ENCODE data around the gene SCYGR5. TPM values are rescaled to one million over a fixed set of nuclear protein-coding genes. Genes with fewer than 3 reads are reported as not detected.
"Not testable (repeated sequence)": the region's sequence is repeated elsewhere in the genome, so short reads cannot be mapped to it uniquely, and the experiment has no call there.

Gene SCYGR5
- total RNA-seq, 2 experiments from 2014 or later, result not detected

DNA sequence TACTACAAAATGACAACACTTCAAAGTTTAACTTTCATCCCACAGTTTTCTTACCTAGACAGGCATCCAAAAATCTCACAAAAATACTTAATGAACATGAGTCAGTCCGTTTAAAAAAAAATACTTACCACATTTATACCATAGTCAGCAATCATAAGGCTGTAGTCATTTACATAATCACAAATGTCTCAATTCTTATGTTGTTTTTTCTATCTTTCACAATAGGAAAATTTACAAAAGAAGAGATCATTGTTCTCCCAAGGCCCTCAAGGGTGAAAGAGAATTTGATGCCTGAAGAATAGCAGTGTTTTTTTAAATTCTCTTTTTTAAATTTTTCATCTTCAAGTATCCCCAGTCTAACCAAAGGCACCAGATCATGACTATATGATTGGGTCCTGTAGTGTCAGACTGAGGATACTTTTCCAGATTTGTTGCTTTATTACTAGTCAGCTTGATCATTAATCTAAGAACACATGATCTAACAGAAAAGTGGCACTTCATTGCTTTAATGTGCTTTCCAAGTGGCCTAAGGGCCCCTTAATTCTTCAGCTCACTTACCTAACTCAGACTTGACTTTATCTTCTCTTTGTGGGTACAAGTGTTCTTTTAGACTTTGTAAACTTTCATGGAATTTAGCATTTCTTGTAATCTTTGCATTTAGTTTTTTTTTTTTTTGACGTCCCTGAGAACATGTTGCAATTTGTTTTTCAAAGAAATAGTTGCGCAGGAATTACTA lies 4.7 kb downstream of the SCYGR5 start:
- Mint-ChIP-seq H3K27ac (no peak overlapping the region), H3K4me1 (ENCODE audit: low read depth) (no peaks in the 10 kb centered on the region), H3K27me3 (peaks cover 8% of the 10 kb centered on the region), H3K9me3 (no peaks in the 10 kb centered on the region), H3K4me3 (no peak overlapping the region), H3K36me3 (ENCODE audit: low read depth) (no peaks in the 10 kb centered on the region)
- TF ChIP-seq, protein P1, sequence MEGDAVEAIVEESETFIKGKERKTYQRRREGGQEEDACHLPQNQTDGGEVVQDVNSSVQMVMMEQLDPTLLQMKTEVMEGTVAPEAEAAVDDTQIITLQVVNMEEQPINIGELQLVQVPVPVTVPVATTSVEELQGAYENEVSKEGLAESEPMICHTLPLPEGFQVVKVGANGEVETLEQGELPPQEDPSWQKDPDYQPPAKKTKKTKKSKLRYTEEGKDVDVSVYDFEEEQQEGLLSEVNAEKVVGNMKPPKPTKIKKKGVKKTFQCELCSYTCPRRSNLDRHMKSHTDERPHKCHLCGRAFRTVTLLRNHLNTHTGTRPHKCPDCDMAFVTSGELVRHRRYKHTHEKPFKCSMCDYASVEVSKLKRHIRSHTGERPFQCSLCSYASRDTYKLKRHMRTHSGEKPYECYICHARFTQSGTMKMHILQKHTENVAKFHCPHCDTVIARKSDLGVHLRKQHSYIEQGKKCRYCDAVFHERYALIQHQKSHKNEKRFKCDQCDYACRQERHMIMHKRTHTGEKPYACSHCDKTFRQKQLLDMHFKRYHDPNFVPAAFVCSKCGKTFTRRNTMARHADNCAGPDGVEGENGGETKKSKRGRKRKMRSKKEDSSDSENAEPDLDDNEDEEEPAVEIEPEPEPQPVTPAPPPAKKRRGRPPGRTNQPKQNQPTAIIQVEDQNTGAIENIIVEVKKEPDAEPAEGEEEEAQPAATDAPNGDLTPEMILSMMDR (IDR thresholded peaks at IDR 0.05), result no peak
- ChIA-PET POLR2A (no interaction called here), CTCF (interaction anchor here (1.2 kb wide), 1 partner anchor 13 kb away, joined by 6 read pairs; no protein-coding TSS in a partner anchor)
- ATAC-seq (no peak), DNase-seq (no peak)
- intact Hi-C loops (cut with micrococcal nuclease), result no loop called here

GRCh38 chr2:227673620-227674019 lies 7.0 kb downstream of the SCYGR5 start:
- DNase-seq; H3K4me3 Mint-ChIP-seq; intact Hi-C loops (cut with micrococcal nuclease); H3K36me3 Mint-ChIP-seq (ENCODE audit: low read depth); H3K9me3 Mint-ChIP-seq; H3K27me3 Mint-ChIP-seq; POLR2A ChIA-PET; H3K4me1 Mint-ChIP-seq (ENCODE audit: low read depth); ATAC-seq; H3K27ac Mint-ChIP-seq: not testable (repeated sequence)
- CTCF ChIA-PET, result interaction anchor here (0.7 to 1.2 kb wide), 2 partner anchors 92 to 294 kb away, joined by 3 read pairs; no protein-coding TSS in a partner anchor

- no peak for ATAC-seq
- Mint-ChIP-seq H3K9me3 (no peaks in the 10 kb centered on the region), H3K27me3 (peaks cover 6% of the 10 kb centered on the region), H3K4me1 (ENCODE audit: low read depth) (no peaks in the 10 kb centered on the region), H3K27ac (no peak overlapping the region), H3K36me3 (ENCODE audit: low read depth) (no peaks in the 10 kb centered on the region), H3K4me3 (no peak overlapping the region)
- TF ChIP-seq, protein P1 (IDR thresholded peaks at IDR 0.05), result no peak
- DNase-seq, result no peak
- intact Hi-C loops (cut with micrococcal nuclease), result no loop called here
- ChIA-PET CTCF (interaction anchor here (0.7 to 1.2 kb wide), 2 partner anchors 91 to 295 kb away, joined by 3 read pairs; no protein-coding TSS in a partner anchor), POLR2A (no interaction called here)
These were observed 7.9 kb downstream of the SCYGR5 start for GRCh38 chr2:227674485-227674884.

- intact Hi-C loops (cut with micrococcal nuclease), result no loop called here
- CTCF ChIA-PET, result no interaction called here
These were observed 11.3 kb downstream of the SCYGR5 start for GRCh38 chr2:227677928-227678327.

GRCh38 chr2:227684258-227684657 lies 17.7 kb downstream of the SCYGR5 start:
- DNase-seq, result no peak
- POLR2A ChIA-PET, result no interaction called here

More at GRCh38 chr2:227677928-227678327, 11.3 kb downstream of the SCYGR5 start:
- Mint-ChIP-seq H3K36me3 (ENCODE audit: low read depth) (no peaks in the 10 kb centered on the region), H3K27me3 (peaks cover 2% of the 10 kb centered on the region), H3K4me1 (ENCODE audit: low read depth) (no peaks in the 10 kb centered on the region), H3K27ac (no peak overlapping the region), H3K9me3 (no peaks in the 10 kb centered on the region), H3K4me3 (no peak overlapping the region)
- POLR2A ChIA-PET, result no interaction called here
- TF ChIP-seq, protein P1 (IDR thresholded peaks at IDR 0.05), result no peak
- ATAC-seq (no peak), DNase-seq (no peak)

More at GRCh38 chr2:227684258-227684657, 17.7 kb downstream of the SCYGR5 start:
- Mint-ChIP-seq H3K27me3 (peaks cover 5% of the 10 kb centered on the region), H3K27ac (no peak overlapping the region), H3K4me3 (no peak overlapping the region), H3K36me3 (ENCODE audit: low read depth) (no peaks in the 10 kb centered on the region), H3K4me1 (ENCODE audit: low read depth) (no peaks in the 10 kb centered on the region), H3K9me3 (no peaks in the 10 kb centered on the region)
- CTCF ChIA-PET, result interaction anchor here (1.6 kb wide), 1 partner anchor 26 kb away, joined by 5 read pairs; no protein-coding TSS in a partner anchor
- intact Hi-C loops (cut with micrococcal nuclease), result no loop called here
- TF ChIP-seq, protein P1 (IDR thresholded peaks at IDR 0.05), result no peak
- no peak for ATAC-seq

Measured in activated CD8-positive, alpha-beta T cell treated with anti-CD3 and anti-CD28 coated beads for 36 hours (primary cell).